GM12891 (cell line): ENCODE data around the gene PURB.
"Not testable (repeated sequence)": the region's sequence is repeated elsewhere in the genome, so short reads cannot be mapped to it uniquely, and the experiment has no call there.

Experiments used
- PAX5 ChIP-seq: IDR thresholded peaks from 2 replicates; pipeline ENCODE4 v1.6.1; 2011; ENCODE audit warnings: low read length, moderate library complexity, mild to moderate bottlenecking; ENCODE audit not compliant: insufficient read depth, severe bottlenecking
- POLR2A ChIP-seq: IDR thresholded peaks from 2 replicates; pipeline ENCODE4 v1.6.1; 2011; ENCODE audit warnings: low read depth, low read length, control low read depth
- POLR2AphosphoS5 ChIP-seq: IDR thresholded peaks from 2 replicates; pipeline ENCODE4 v1.6.1; 2011; ENCODE audit warnings: low read depth, low read length, control low read depth
- POU2F2 ChIP-seq: IDR thresholded peaks from 2 replicates; pipeline ENCODE4 v1.6.1; 2011; ENCODE audit warnings: low read depth, mild to moderate bottlenecking, control low read depth, low read length, moderate library complexity
- SPI1 ChIP-seq: IDR thresholded peaks from 2 replicates; pipeline ENCODE4 v1.6.1; 2011; ENCODE audit warnings: low read depth, low read length, control low read depth
- TAF1 ChIP-seq: IDR thresholded peaks from 2 replicates; pipeline ENCODE4 v1.6.1; 2011; ENCODE audit warnings: low read depth, low read length, control low read depth

DNA sequence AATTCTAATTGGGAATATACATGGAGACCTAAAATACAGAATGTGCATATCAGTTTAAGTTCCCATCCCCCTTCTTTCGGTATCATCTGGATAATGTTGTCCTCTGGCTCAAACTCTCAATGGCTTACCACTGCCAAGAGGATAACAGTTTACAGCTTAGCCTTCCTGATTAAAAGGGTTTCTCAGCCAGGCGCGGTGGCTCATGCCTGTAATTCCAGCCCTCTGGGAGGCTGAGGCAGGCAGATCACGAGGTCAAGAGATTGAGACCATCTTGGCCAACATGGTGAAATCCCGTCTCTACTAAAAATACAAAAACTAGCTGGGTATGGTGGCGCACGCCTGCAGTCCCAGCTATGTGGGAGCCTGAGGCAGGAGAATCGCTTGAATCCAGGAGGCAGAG lies 42.7 kb downstream of the PURB start:
- TF ChIP-seq POLR2A, PAX5, POLR2AphosphoS5, SPI1, POU2F2, TAF1: not testable (repeated sequence)
